Muscle of back (tissue), 13 donors: ENCODE results near the gene SCN2B. TPM values are rescaled to one million over a fixed set of nuclear protein-coding genes. Genes with fewer than 3 reads are reported as not detected.

Experiments
- DNase-seq, 3 donors: peaks; one replicate each; pipeline versions ENCODE4 v3.0.0 to v3.0.0-alpha.2; 2013
- long read RNA-seq, 9 donors: transcript quantifications; one replicate each; lab custom pipeline, GENCODE V29; 2026
- polyA plus RNA-seq, 10 donors: library from polyadenylated mRNA; unstranded; fragments of 120-200 nt; gene quantifications; one replicate each; pipeline ENCODE4 v1.2.1, GENCODE V29; 2013; ENCODE audit not compliant: insufficient read length in 10 of 10

Gene SCN2B
- polyA plus RNA-seq: 1 to 10 TPM; 2.5 to 7.0 (median 5.0) TPM
- long read RNA-seq, donor 1, full-length matches to known transcripts: 1 of 1 reads
- long read RNA-seq, donor 1, partial matches to known transcripts: 0 of 1 reads
- long read RNA-seq, donor 1, other reads (novel, unspliced or antisense): 0 of 1 reads
- long read RNA-seq, donor 2: 0 reads
- long read RNA-seq, donor 3: 0 reads
- long read RNA-seq, donor 4, full-length matches to known transcripts: 2 of 2 reads
- long read RNA-seq, donor 4, partial matches to known transcripts: 0 of 2 reads
- long read RNA-seq, donor 4, other reads (novel, unspliced or antisense): 0 of 2 reads
- long read RNA-seq, donor 5, full-length matches to known transcripts: 3 of 3 reads
- long read RNA-seq, donor 5, partial matches to known transcripts: 0 of 3 reads
- long read RNA-seq, donor 5, other reads (novel, unspliced or antisense): 0 of 3 reads
- long read RNA-seq, donor 6, full-length matches to known transcripts: 3 of 3 reads
- long read RNA-seq, donor 6, partial matches to known transcripts: 0 of 3 reads
- long read RNA-seq, donor 6, other reads (novel, unspliced or antisense): 0 of 3 reads
- long read RNA-seq, donor 7: 0 reads
- long read RNA-seq, donor 8, full-length matches to known transcripts: 1 of 1 reads
- long read RNA-seq, donor 8, partial matches to known transcripts: 0 of 1 reads
- long read RNA-seq, donor 8, other reads (novel, unspliced or antisense): 0 of 1 reads
- long read RNA-seq, donor 9: 0 reads

- peak in 2 of 3 donors; percentile 58 to 80 for DNase-seq
Measured at GRCh38 chr11:118175993-118176777, at the start of gene SCN2B. TSS of gene SCN2B (minus strand) at chr11:118176639. CDS start at chr11:118176431, 208 bp downstream.

- peak in 1 of 3 donors; percentile 17 for DNase-seq
Measured at GRCh38 chr11:118224511-118225188, 48.2 kb upstream of the SCN2B start, which contains the start of gene JAML. TSS of gene JAML (minus strand) at chr11:118225011. CDS start at chr11:118214866, 10,145 bp downstream.

GRCh38 chr11:118223992-118224391 is 47.6 kb upstream of the SCN2B start:
- DNase-seq: no peak

- no peak for DNase-seq
Measured at GRCh38 chr11:118223570-118223969, 47.1 kb upstream of the SCN2B start.

- DNase-seq: no peak
Measured at GRCh38 chr11:118222437-118222836, 46.0 kb upstream of the SCN2B start.

- no peak for DNase-seq
Measured at GRCh38 chr11:118221419-118221818, 45.0 kb upstream of the SCN2B start.

GRCh38 chr11:118219732-118220131 is 43.3 kb upstream of the SCN2B start:
- DNase-seq: no peak

GRCh38 chr11:118219244-118219643 is 42.8 kb upstream of the SCN2B start:
- no peak for DNase-seq

GRCh38 chr11:118217575-118217974 is 41.1 kb upstream of the SCN2B start:
- DNase-seq: no peak

GRCh38 chr11:118216621-118217481 is 40.4 kb upstream of the SCN2B start:
- no peak for DNase-seq

- DNase-seq: no peak
Measured at GRCh38 chr11:118215765-118216164, 39.3 kb upstream of the SCN2B start.

GRCh38 chr11:118215262-118215661 is 38.8 kb upstream of the SCN2B start:
- DNase-seq: no peak

GRCh38 chr11:118214210-118214914 is 37.9 kb upstream of the SCN2B start:
- DNase-seq: peak in 2 of 3 donors; percentile 2 to 34

- DNase-seq: no peak
Measured at GRCh38 chr11:118213781-118214180, 37.3 kb upstream of the SCN2B start.

- DNase-seq: no peak
Measured at GRCh38 chr11:118213201-118213600, 36.8 kb upstream of the SCN2B start.

- no peak for DNase-seq
Measured at GRCh38 chr11:118212781-118213191, 36.3 kb upstream of the SCN2B start.

- DNase-seq: no peak
Measured at GRCh38 chr11:118212131-118212725, 35.8 kb upstream of the SCN2B start.

GRCh38 chr11:118211006-118211405 is 34.6 kb upstream of the SCN2B start:
- no peak for DNase-seq

- no peak for DNase-seq
Measured at GRCh38 chr11:118210323-118210722, 33.9 kb upstream of the SCN2B start.
